GM18507 (cell line): ENCODE measurements around the gene PDXDC1.
"Not testable (repeated sequence)": the region's sequence is repeated elsewhere in the genome, so short reads cannot be mapped to it uniquely, and the experiment has no call there.

Experiments used
- DNase-seq: peaks from one replicate; pipeline ENCODE4 v3.0.0; 2011; ENCODE audit warnings: low read depth; ENCODE audit not compliant: insufficient read length; ENCODE audit errors: extremely low spot score
- FAIRE-seq: peaks from 2 replicates; lab custom pipeline; 2011; peaks lifted over from hg19 to GRCh38; lab: Jason Lieb, UNC

The PDXDC1 gene

GRCh38 chr16:15031586-15031985 is 56.8 kb downstream of the PDXDC1 start:
- FAIRE-seq (no peak), DNase-seq (no peak)

- FAIRE-seq (no peak), DNase-seq (no peak)
These were observed 57.9 kb downstream of the PDXDC1 start for GRCh38 chr16:15032547-15033308.

GRCh38 chr16:15033309-15033707 is 58.5 kb downstream of the PDXDC1 start:
- FAIRE-seq (no peak), DNase-seq (no peak)

GRCh38 chr16:15034266-15035162 is 59.7 kb downstream of the PDXDC1 start:
- no peak for FAIRE-seq
- no peak for DNase-seq

- no peak for FAIRE-seq
- no peak for DNase-seq
These were observed 60.4 kb downstream of the PDXDC1 start for GRCh38 chr16:15035163-15035729.

- no peak for FAIRE-seq
- no peak for DNase-seq
These were observed 62.2 kb downstream of the PDXDC1 start for GRCh38 chr16:15037003-15037402.

- DNase-seq (no peak), FAIRE-seq (no peak)
These were observed 62.9 kb downstream of the PDXDC1 start for GRCh38 chr16:15037745-15038144.

- DNase-seq (no peak), FAIRE-seq (no peak)
These were observed 63.9 kb downstream of the PDXDC1 start for GRCh38 chr16:15038689-15039088.

- DNase-seq (no peak), FAIRE-seq (no peak)
These were observed 66.6 kb downstream of the PDXDC1 start for GRCh38 chr16:15041271-15042004.

GRCh38 chr16:15043344-15043743 is 68.5 kb downstream of the PDXDC1 start:
- no peak for FAIRE-seq
- DNase-seq = no peak

- DNase-seq (no peak), FAIRE-seq (no peak)
These were observed 69.5 kb downstream of the PDXDC1 start for GRCh38 chr16:15044286-15044685.

- FAIRE-seq = not testable (repeated sequence)
These were observed 70.4 kb downstream of the PDXDC1 start for GRCh38 chr16:15045270-15045669.

GRCh38 chr16:15046692-15047376 is 72.0 kb downstream of the PDXDC1 start:
- FAIRE-seq = no peak
- DNase-seq = no peak

More at GRCh38 chr16:15045270-15045669, 70.4 kb downstream of the PDXDC1 start:
- DNase-seq = not testable (repeated sequence)

GRCh38 chr16:15049581-15050180 is 74.9 kb downstream of the PDXDC1 start:
- FAIRE-seq = no peak

GRCh38 chr16:15050440-15050839 is 75.6 kb downstream of the PDXDC1 start:
- DNase-seq, FAIRE-seq: not testable (repeated sequence)

More at GRCh38 chr16:15049581-15050180, 74.9 kb downstream of the PDXDC1 start:
- DNase-seq = no peak

GRCh38 chr16:15051387-15051951 is 76.6 kb downstream of the PDXDC1 start:
- FAIRE-seq = no peak
- DNase-seq = no peak

- DNase-seq (no peak), FAIRE-seq (no peak)
These were observed 78.1 kb downstream of the PDXDC1 start for GRCh38 chr16:15052747-15053476.

- no peak for DNase-seq
- no peak for FAIRE-seq
These were observed 79.1 kb downstream of the PDXDC1 start for GRCh38 chr16:15053904-15054303.
